HepG2 (cell line): ENCODE results near the gene IGFBP7. TPM values are rescaled to one million over a fixed set of nuclear protein-coding genes. Genes with fewer than 3 reads are reported as not detected.

Experiments used
- ATAC-seq: fragments of 200-7000 bp; cut with Tn5 transposase; 3 replicates; pipeline ENCODE4 v1.9.1; 2020; ENCODE audit warnings: mild to moderate bottlenecking, moderate library complexity
- BruUV-seq: library from RNA; stranded (reverse); fragments of 400-500 nt; replicated peaks from 2 replicates; lab custom pipeline; 2021; lab: Mats Ljungman, UMichigan
- CTCF ChIA-PET: fragments of 300-600 bp; formaldehyde crosslinking; extraction: SDS; loops from one replicate; lab custom pipeline; 2021; ENCODE audit warnings: low total read pairs, inconsistent platforms, low intra/inter-chr PET ratio; lab: Yijun Ruan, JAX
- POLR2A ChIA-PET: fragments of 350-600 bp; sonication (Branson Sonifier 250); formaldehyde crosslinking; loops from one replicate; lab custom pipeline; 2020; ENCODE audit warnings: antibody characterized with exemption, inconsistent platforms; lab: Yijun Ruan, JAX
- DNase-seq: peaks from one replicate; pipeline ENCODE4 v3.0.0-alpha.2; 2015; ENCODE audit warnings: low spot score
- FAIRE-seq: peaks from 3 replicates; lab custom pipeline; 2011; peaks lifted over from hg19 to GRCh38; lab: Jason Lieb, UNC
- H2AFZ ChIP-seq: one replicate; pipeline ENCODE4 v1.6.1; 2011; ENCODE audit warnings: low read length, inconsistent platforms
- H3K27ac ChIP-seq: fragments of 300-600 bp; 3 replicates; pipeline ENCODE4 v1.8.0; 2011; ENCODE audit warnings: mixed run types, mild to moderate bottlenecking, mixed read lengths, low read length, inconsistent platforms; ENCODE audit not compliant: insufficient read depth; ENCODE audit errors: extremely low read length
- H3K27me3 ChIP-seq, 2 experiments: fragments of 200-600 bp in 1 of 2; 2 replicates in 1 of 2; 3 replicates in 1 of 2; pipeline versions ENCODE4 v1.6.0 to v1.8.0; 2011; ENCODE audit warnings: low read length in 2 of 2, mild to moderate bottlenecking in 2 of 2, moderate library complexity in 2 of 2, inconsistent platforms in 1 of 2; ENCODE audit not compliant: insufficient read depth in 2 of 2, control insufficient read depth in 1 of 2
- H3K36me3 ChIP-seq, 2 experiments: fragments of 200-600 bp in 1 of 2; replicated peaks in 1 of 2; 2 replicates in 1 of 2; 3 replicates in 1 of 2; pipeline versions ENCODE4 v1.5.1 to v1.8.0; 2011; ENCODE audit warnings: low read length in 2 of 2, inconsistent platforms in 1 of 2; ENCODE audit not compliant: insufficient read depth in 2 of 2, control insufficient read depth in 1 of 2
- H3K4me1 ChIP-seq: 2 replicates; pipeline ENCODE4 v1.5.1; 2012; ENCODE audit warnings: low read length, inconsistent platforms; ENCODE audit not compliant: insufficient read depth
- H3K4me2 ChIP-seq: 2 replicates; pipeline ENCODE4 v1.6.0; 2011; ENCODE audit warnings: low read depth, low read length, inconsistent platforms
- H3K4me3 ChIP-seq, 3 experiments: fragments of 200-600 bp in 1 of 3; sonication (generic), shearing (Covaris generic) in 1 of 3; replicated peaks in 1 of 3; 2 replicates each; pipeline ENCODE4 v1.5.1; 2011 to 2016; ENCODE audit warnings: low read length in 3 of 3, inconsistent platforms in 2 of 3, low read depth in 2 of 3, mild to moderate bottlenecking in 2 of 3, control low read depth in 1 of 3, mixed read lengths in 1 of 3; ENCODE audit not compliant: insufficient read depth in 1 of 3
- H3K79me2 ChIP-seq: one replicate; pipeline ENCODE4 v1.6.1; 2011; ENCODE audit warnings: low read length, inconsistent platforms; ENCODE audit not compliant: insufficient read depth
- H3K9ac ChIP-seq: 2 replicates; pipeline ENCODE4 v1.6.0; 2011; ENCODE audit warnings: mild to moderate bottlenecking, low read depth, low read length, inconsistent platforms; ENCODE audit not compliant: insufficient read depth
- H3K9me3 ChIP-seq: 2 replicates; pipeline ENCODE4 v1.5.1; 2012; ENCODE audit warnings: mild to moderate bottlenecking, low read length
- H4K20me1 ChIP-seq: 2 replicates; pipeline ENCODE4 v1.6.0; 2011; ENCODE audit warnings: inconsistent platforms, mild to moderate bottlenecking, low read length, moderate library complexity; ENCODE audit not compliant: insufficient read depth
- ATAD3A ChIP-seq: sonication (generic); formaldehyde crosslinking; IDR thresholded peaks from 2 replicates; pipeline ENCODE4 v1.4.0; 2020; ENCODE audit warnings: missing genetic modification reagents
- LCORL ChIP-seq, 2 experiments: fragments of 450-650 bp in 1 of 2; sonication (generic) in 1 of 2; formaldehyde crosslinking in 1 of 2; IDR thresholded peaks; 2 replicates each; pipeline versions ENCODE4 v1.5.0 to v1.6.1; 2017 to 2020; ENCODE audit warnings: antibody characterized with exemption in 1 of 2, missing genetic modification reagents in 1 of 2
- RBFOX2 ChIP-seq: fragments of 200-400 bp; formaldehyde crosslinking; IDR thresholded peaks from 2 replicates; pipeline ENCODE4 v1.6.1; 2017; ENCODE audit warnings: low read depth, mild to moderate bottlenecking, low read length
- SATB2 ChIP-seq: sonication (generic); formaldehyde crosslinking; IDR thresholded peaks from 2 replicates; pipeline ENCODE4 v1.5.0; 2020; ENCODE audit warnings: missing genetic modification reagents
- SRSF4 ChIP-seq: fragments of 200-400 bp; formaldehyde crosslinking; IDR thresholded peaks from one replicate; pipeline ENCODE4 v1.6.1; 2018; ENCODE audit warnings: mild to moderate bottlenecking, low read depth, low read length, moderate library complexity; ENCODE audit not compliant: poor library complexity, severe bottlenecking
- TCF7 ChIP-seq: sonication (generic); IDR thresholded peaks from 2 replicates; pipeline ENCODE4 v1.6.1; 2016; ENCODE audit warnings: antibody characterized with exemption, low read depth
- TEAD3 ChIP-seq: optimal IDR thresholded peaks from 2 replicates; pipeline ENCODE3; 2016; ENCODE audit warnings: borderline replicate concordance
- TRIM24 ChIP-seq: sonication (generic); formaldehyde crosslinking; IDR thresholded peaks from 2 replicates; pipeline ENCODE4 v1.8.0; 2022; ENCODE audit warnings: mild to moderate bottlenecking, missing genetic modification reagents
- ZFP36 ChIP-seq: fragments of 150-350 bp; IDR thresholded peaks from 2 replicates; pipeline ENCODE4 v1.6.1; 2018; ENCODE audit warnings: borderline replicate concordance, low read length, low read depth; ENCODE audit not compliant: partially characterized antibody
- ZNF12 ChIP-seq: sonication (generic); formaldehyde crosslinking; IDR thresholded peaks from 2 replicates; pipeline ENCODE4 v1.5.0; 2020; ENCODE audit warnings: missing genetic modification reagents
- WGBS: methylation state at CpG from one replicate; pipeline ENCODE4 v1.1.6; 2017; ENCODE audit warnings: low lambda C conversion rate; 5-methylcytosine and 5-hydroxymethylcytosine counted together
- in situ Hi-C: cut with HindIII; loops from 2 replicates; pipeline ENCODE4 v1.10.0; 2017; ENCODE audit warnings: low pct_unique_long_range_greater_than_20kb; ENCODE audit not compliant: extremely low pct_ligation_motif_present
- intact Hi-C: fragments of 100-400 bp; cut with micrococcal nuclease; formaldehyde crosslinking; loops from one replicate; pipeline ENCODE4 v1.10.0; 2022; ENCODE audit not compliant: unreplicated experiment
- polyA plus RNA-seq, 8 experiments: library from polyadenylated mRNA; depleted of rRNA in 3 of 8; stranded (reverse) in 7 of 8; unstranded in 1 of 8; fragments of >200 nt; fragmentation: Illumina TruSeq in 4 of 8; extraction: Trizol in 4 of 8; gene quantifications; 2 replicates each; pipeline versions ENCODE4 v1.2.1 to v1.2.3, GENCODE V29; 2011 to 2016; ENCODE audit warnings: low read depth in 4 of 8, missing spikeins in 1 of 8, mixed read lengths in 1 of 8; ENCODE audit not compliant: insufficient read depth in 1 of 8
- total RNA-seq, 5 experiments: library from RNA; depleted of rRNA; stranded (reverse); fragments of >200 nt; fragmentation: Illumina TruSeq; extraction: Trizol; gene quantifications; 2 replicates each; pipeline ENCODE4 v1.2.3, GENCODE V29; 2016; ENCODE audit warnings: low read depth in 1 of 5
- TF ChIP-seq, protein P1 (sequence below): sonication (generic); formaldehyde crosslinking; IDR thresholded peaks from 2 replicates; pipeline ENCODE4 v1.4.0; 2020; ENCODE audit warnings: low read depth, missing genetic modification reagents
- TF ChIP-seq, protein P2 (sequence below): sonication (generic); formaldehyde crosslinking; IDR thresholded peaks from 2 replicates; pipeline ENCODE4 v1.4.0; 2020; ENCODE audit warnings: mild to moderate bottlenecking, missing genetic modification reagents
- TF ChIP-seq, protein P3 (sequence below): sonication (generic); formaldehyde crosslinking; IDR thresholded peaks from 2 replicates; pipeline ENCODE4 v1.4.0; 2020; ENCODE audit warnings: missing genetic modification reagents

The IGFBP7 gene
- total and polyA plus RNA-seq, 2 of the 13 experiments (the other 11 are each of a cell fraction or from before 2014, with no cell fraction given): 1.1 to 1.3 TPM

DNA sequence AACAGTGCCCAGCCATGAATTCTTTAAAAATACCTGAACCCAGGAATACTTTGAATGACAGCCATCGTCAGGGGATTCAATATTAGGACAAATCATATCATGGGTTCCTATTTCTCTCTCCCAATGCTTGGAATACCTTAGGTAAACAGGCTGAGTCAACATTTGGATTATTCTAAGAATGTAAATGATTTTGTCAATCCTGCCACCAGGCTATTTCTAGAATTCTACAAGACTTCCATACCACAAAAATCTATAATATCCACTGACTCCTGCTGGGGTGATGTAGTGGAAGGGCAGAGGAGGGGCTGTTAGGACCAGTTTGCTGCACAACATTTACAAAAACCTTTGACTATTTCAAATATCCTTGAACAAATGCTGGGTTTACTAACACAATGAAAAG lies 65.2 kb downstream of the IGFBP7 start:
- H3K36me3 ChIP-seq: no peaks in the 10 kb centered on the region
- no peaks in the 10 kb centered on the region for H4K20me1 ChIP-seq
- no peaks in the 10 kb centered on the region for H3K9me3 ChIP-seq
- in situ Hi-C loops (loop anchor here (5.0 kb wide), 1 partner anchor 112 kb away; no protein-coding TSS in a partner anchor), intact Hi-C loops (no loop called here)
- H3K9ac ChIP-seq: no peak overlapping the region
- no peak overlapping the region for H2AFZ ChIP-seq
- no TSS peak for BruUV-seq
- no peaks in the 10 kb centered on the region for H3K79me2 ChIP-seq
- no peak overlapping the region for H3K4me2 ChIP-seq
- H3K27ac ChIP-seq: no peak overlapping the region
- ATAC-seq (no peak), DNase-seq (peak; percentile 14), FAIRE-seq (no peak)
- H3K4me3 ChIP-seq: no peak overlapping the region
- ChIA-PET CTCF (no interaction called here), POLR2A (no interaction called here)
- H3K4me1 ChIP-seq: no peaks in the 10 kb centered on the region
- WGBS: 45% methylated on average over 1 of the region's 1 CpG
- H3K27me3 ChIP-seq: no peaks in the 10 kb centered on the region; a peak in 1 of 5 replicates
- TF ChIP-seq, protein P1, sequence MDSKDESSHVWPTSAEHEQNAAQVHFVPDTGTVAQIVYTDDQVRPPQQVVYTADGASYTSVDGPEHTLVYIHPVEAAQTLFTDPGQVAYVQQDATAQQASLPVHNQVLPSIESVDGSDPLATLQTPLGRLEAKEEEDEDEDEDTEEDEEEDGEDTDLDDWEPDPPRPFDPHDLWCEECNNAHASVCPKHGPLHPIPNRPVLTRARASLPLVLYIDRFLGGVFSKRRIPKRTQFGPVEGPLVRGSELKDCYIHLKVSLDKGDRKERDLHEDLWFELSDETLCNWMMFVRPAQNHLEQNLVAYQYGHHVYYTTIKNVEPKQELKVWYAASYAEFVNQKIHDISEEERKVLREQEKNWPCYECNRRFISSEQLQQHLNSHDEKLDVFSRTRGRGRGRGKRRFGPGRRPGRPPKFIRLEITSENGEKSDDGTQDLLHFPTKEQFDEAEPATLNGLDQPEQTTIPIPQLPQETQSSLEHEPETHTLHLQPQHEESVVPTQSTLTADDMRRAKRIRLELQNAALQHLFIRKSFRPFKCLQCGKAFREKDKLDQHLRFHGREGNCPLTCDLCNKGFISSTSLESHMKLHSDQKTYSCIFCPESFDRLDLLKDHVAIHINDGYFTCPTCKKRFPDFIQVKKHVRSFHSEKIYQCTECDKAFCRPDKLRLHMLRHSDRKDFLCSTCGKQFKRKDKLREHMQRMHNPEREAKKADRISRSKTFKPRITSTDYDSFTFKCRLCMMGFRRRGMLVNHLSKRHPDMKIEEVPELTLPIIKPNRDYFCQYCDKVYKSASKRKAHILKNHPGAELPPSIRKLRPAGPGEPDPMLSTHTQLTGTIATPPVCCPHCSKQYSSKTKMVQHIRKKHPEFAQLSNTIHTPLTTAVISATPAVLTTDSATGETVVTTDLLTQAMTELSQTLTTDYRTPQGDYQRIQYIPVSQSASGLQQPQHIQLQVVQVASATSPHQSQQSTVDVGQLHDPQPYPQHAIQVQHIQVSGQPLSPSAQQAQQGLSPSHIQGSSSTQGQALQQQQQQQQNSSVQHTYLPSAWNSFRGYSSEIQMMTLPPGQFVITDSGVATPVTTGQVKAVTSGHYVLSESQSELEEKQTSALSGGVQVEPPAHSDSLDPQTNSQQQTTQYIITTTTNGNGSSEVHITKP (CRISPR knock-in tag): no peak
- TF ChIP-seq, protein P2, sequence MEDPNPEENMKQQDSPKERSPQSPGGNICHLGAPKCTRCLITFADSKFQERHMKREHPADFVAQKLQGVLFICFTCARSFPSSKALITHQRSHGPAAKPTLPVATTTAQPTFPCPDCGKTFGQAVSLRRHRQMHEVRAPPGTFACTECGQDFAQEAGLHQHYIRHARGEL: no peak
- TF ChIP-seq, all 625 proteins: peak for 0

DNA sequence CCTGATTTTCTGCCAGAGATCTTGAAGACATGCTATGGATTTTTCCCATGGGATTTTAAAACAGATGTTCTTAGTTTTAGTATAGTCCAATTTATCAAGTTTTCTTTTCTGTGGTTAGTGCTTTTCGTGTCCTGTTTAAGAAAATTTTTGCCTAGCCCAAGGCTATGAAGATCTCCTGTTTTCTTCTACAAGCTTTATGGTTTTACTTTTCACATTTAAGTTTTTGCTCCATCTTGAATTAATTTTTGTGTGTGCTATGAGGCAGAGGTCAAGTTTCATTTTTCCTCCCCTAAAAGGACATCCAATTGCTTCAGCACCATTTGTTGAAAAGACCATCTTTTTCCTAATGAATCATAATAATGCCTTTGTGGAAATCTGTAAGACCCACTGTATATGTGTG lies 65.9 kb downstream of the IGFBP7 start:
- in situ Hi-C loops: loop anchor here (5.0 kb wide), 1 partner anchor 113 kb away; no protein-coding TSS in a partner anchor
- TF ChIP-seq TEAD3 (CRISPR knock-in tag) (no peak), ATAD3A (CRISPR knock-in tag) (no peak), TCF7 (no peak), RBFOX2 (no peak), SATB2 (no peak), LCORL (IDR thresholded peaks at IDR 0.05) (no peak), LCORL (CRISPR knock-in tag; IDR thresholded peaks at IDR 0.05) (no peak), ZNF12 (CRISPR knock-in tag) (no peak), SRSF4 (no peak), ZFP36 (no peak), TRIM24 (CRISPR knock-in tag) (no peak)
- TF ChIP-seq, protein P3, sequence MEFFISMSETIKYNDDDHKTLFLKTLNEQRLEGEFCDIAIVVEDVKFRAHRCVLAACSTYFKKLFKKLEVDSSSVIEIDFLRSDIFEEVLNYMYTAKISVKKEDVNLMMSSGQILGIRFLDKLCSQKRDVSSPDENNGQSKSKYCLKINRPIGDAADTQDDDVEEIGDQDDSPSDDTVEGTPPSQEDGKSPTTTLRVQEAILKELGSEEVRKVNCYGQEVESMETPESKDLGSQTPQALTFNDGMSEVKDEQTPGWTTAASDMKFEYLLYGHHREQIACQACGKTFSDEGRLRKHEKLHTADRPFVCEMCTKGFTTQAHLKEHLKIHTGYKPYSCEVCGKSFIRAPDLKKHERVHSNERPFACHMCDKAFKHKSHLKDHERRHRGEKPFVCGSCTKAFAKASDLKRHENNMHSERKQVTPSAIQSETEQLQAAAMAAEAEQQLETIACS (CRISPR knock-in tag): no peak

More for the DNA sequence above, 65.9 kb downstream of the IGFBP7 start:
- H3K9me3 ChIP-seq: no peaks in the 10 kb centered on the region
- no peak for DNase-seq
- no peak overlapping the region for H3K4me3 ChIP-seq
- H3K79me2 ChIP-seq: no peaks in the 10 kb centered on the region
- WGBS: 4% methylated on average over 1 of the region's 1 CpG
- no peaks in the 10 kb centered on the region for H3K4me1 ChIP-seq
- no peak overlapping the region for H3K4me2 ChIP-seq
- H2AFZ ChIP-seq: no peak overlapping the region
- ChIA-PET POLR2A (no interaction called here), CTCF (no interaction called here)
- FAIRE-seq: no peak
- H3K36me3 ChIP-seq: no peaks in the 10 kb centered on the region
- BruUV-seq: no TSS peak
- intact Hi-C loops: no loop called here
- ATAC-seq: no peak
- no peaks in the 10 kb centered on the region; a peak in 1 of 5 replicates for H3K27me3 ChIP-seq
- H3K27ac ChIP-seq: no peak overlapping the region
- H3K9ac ChIP-seq: no peak overlapping the region
- no peaks in the 10 kb centered on the region for H4K20me1 ChIP-seq
